Measurements from ENCODE around the gene FAM120AOS. TPM values are rescaled to one million over a fixed set of nuclear protein-coding genes. Genes with fewer than 3 reads are reported as not detected.
A peak's percentile ranks its signal among the peaks of the same experiment; 100 is the strongest.

FAM120AOS gene
- total RNA-seq, 2 experiments from 2014 or later, result 47.1 to 55.7 TPM

DNA sequence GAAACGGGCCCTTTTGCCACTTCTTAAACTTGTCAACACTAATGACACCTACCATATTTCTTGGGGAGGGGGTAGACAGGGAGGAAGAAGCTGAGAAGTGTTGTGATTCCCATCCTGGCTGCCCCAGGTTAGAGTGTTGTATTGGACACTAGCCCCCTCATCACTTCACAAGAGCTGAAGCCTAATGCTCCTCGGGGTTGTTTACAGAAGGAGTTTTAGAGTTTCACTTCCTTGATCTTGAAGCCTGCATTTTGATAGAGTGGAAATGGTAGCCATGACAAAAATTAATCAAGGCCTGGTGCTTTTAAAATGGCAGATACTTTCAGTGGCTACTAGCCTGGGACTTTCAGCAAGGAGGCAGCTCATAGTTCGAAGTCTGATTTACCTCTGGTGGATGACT, 11.0 kb upstream of the FAM120AOS start:
- Histone ChIP-seq H3K9me3 (ENCODE audit: low read length) (no peaks in the 10 kb centered on the region), H3K4me1 (ENCODE audit: insufficient read depth, low read length, poor library complexity, severe bottlenecking) (peaks cover 96% of the 10 kb centered on the region), H4K20me1 (ENCODE audit: insufficient read depth, low read length) (no peaks in the 10 kb centered on the region; the same call in 1 of the 2 replicates), H3K4me3 (ENCODE audit: low read depth, low read length, poor library complexity, severe bottlenecking) (peak overlapping the region; percentile 49), H3K36me3 (ENCODE audit: insufficient read depth, low read length) (peaks cover 19% of the 10 kb centered on the region), H3K27ac (ENCODE audit: low read depth, low read length, poor library complexity, severe bottlenecking) (peak overlapping the region; percentile 77), H3K9me2 (ENCODE audit: insufficient read depth, low read length) (no peaks in the 10 kb centered on the region), H2AFZ (ENCODE audit: low read length) (peak overlapping the region; percentile 16; the same call in 1 of the 2 replicates), H3K4me2 (ENCODE audit: low read length) (peak overlapping the region; percentile 79), H3K79me2 (ENCODE audit: insufficient read depth, low read depth, low read length) (peaks cover 100% of the 10 kb centered on the region)
- DNase-seq (ENCODE audit: low spot score), result peak; percentile 74
- intact Hi-C loops (cut with micrococcal nuclease; ENCODE audit: unreplicated experiment), result no loop called here
- TF ChIP-seq, protein P1, sequence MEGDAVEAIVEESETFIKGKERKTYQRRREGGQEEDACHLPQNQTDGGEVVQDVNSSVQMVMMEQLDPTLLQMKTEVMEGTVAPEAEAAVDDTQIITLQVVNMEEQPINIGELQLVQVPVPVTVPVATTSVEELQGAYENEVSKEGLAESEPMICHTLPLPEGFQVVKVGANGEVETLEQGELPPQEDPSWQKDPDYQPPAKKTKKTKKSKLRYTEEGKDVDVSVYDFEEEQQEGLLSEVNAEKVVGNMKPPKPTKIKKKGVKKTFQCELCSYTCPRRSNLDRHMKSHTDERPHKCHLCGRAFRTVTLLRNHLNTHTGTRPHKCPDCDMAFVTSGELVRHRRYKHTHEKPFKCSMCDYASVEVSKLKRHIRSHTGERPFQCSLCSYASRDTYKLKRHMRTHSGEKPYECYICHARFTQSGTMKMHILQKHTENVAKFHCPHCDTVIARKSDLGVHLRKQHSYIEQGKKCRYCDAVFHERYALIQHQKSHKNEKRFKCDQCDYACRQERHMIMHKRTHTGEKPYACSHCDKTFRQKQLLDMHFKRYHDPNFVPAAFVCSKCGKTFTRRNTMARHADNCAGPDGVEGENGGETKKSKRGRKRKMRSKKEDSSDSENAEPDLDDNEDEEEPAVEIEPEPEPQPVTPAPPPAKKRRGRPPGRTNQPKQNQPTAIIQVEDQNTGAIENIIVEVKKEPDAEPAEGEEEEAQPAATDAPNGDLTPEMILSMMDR (conservative IDR thresholded peaks at IDR 0.05; ENCODE audit: low read length), result no peak
- no peak for TF ChIP-seq EZH2phosphoT487 (IDR thresholded peaks at IDR 0.05; ENCODE audit: borderline replicate concordance, low read depth, low read length)
- POLR2A ChIA-PET, result interaction anchor here (0.7 to 2.7 kb wide), 5 partner anchors 8 to 18 kb away, joined by 3 to 34 read pairs (median 5); partner anchors contain the start of gene FAM120AOS
- no TSS peak for BruUV-seq (replicated peaks)
- CTCF ChIA-PET (ENCODE audit: unreplicated experiment), result interaction anchor here (1.1 to 1.3 kb wide), 2 partner anchors 11 to 79 kb away, joined by 3 to 4 read pairs; partner anchors contain the start of gene FAM120AOS

DNA sequence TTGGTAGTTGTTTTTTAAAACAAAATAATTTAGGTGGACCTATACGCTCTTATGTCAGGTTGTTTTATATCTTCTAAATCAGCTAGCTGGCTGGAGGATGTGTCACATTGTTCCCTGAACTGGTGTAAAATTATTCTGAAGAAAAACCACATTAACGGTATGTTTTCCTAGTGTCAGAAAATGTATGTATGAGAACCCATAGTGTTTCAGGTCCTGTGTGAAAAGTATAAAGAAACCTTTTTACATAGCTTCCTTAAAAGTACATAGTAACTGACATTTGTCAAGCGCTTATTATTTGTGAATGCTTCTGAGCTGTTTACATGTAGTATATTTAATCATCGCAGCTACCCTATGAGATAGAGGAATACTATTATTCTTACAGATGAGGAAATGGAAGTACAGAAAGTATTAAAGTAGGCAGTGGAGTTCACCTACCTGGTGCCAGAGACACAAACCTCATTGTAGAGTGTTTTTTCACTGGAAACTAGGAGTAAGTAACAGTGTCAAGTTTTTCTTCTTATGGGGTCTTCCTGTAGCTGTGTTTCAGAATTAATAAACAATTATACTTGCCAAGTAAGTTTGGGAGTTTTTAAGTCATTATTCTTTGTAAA, 10.4 kb upstream of the FAM120AOS start:
- H3K4me3 ChIP-seq (ENCODE audit: low read depth, low read length, poor library complexity, severe bottlenecking), result peak overlapping the region; percentile 49
- no TSS peak for BruUV-seq (replicated peaks)
- H3K4me2 ChIP-seq (ENCODE audit: low read length), result peak overlapping the region; percentile 79
- ChIA-PET CTCF (ENCODE audit: unreplicated experiment) (no interaction called here), POLR2A (interaction anchor here (0.7 to 2.7 kb wide), 5 partner anchors 7 to 830 kb away, joined by 3 to 34 read pairs (median 5); partner anchors contain the start of gene FAM120AOS)
- DNase-seq (ENCODE audit: low spot score), result peak; percentile 21
- no peaks in the 10 kb centered on the region for H4K20me1 ChIP-seq (ENCODE audit: insufficient read depth, low read length)
- peak overlapping the region; percentile 77 for H3K27ac ChIP-seq (ENCODE audit: low read depth, low read length, poor library complexity, severe bottlenecking)
- H3K9me3 ChIP-seq (ENCODE audit: low read length), result no peaks in the 10 kb centered on the region
- peaks cover 98% of the 10 kb centered on the region for H3K4me1 ChIP-seq (ENCODE audit: insufficient read depth, low read length, poor library complexity, severe bottlenecking)
- H2AFZ ChIP-seq (ENCODE audit: low read length), result peak overlapping the region; percentile 16; the same call in 1 of the 2 replicates
- H3K9me2 ChIP-seq (ENCODE audit: insufficient read depth, low read length), result no peaks in the 10 kb centered on the region
- TF ChIP-seq, protein P1 (conservative IDR thresholded peaks at IDR 0.05; ENCODE audit: low read length), result no peak
- no peak for TF ChIP-seq EZH2phosphoT487 (IDR thresholded peaks at IDR 0.05; ENCODE audit: borderline replicate concordance, low read depth, low read length)
- intact Hi-C loops (cut with micrococcal nuclease; ENCODE audit: unreplicated experiment), result no loop called here
- peaks cover 26% of the 10 kb centered on the region for H3K36me3 ChIP-seq (ENCODE audit: insufficient read depth, low read length)
- peaks cover 100% of the 10 kb centered on the region for H3K79me2 ChIP-seq (ENCODE audit: insufficient read depth, low read depth, low read length)

DNA sequence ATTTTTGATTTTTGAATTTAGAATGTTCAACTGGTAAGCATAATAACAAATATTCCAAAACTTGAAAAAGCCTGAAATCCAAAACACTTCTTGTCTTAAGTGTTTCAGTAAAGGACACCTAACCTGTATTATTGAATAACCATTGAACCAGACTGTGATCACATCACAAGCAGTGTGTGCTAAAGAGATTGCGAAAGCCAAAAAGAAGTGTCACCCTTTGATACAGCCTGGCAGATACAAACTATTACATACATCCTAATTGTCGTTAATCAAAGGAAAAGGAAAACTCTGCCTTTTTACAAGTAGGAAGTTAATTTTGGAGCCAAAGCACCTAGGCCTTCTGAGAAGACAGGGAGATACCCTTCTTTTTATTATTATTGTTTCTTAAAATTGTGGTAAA, 8.4 kb upstream of the FAM120AOS start:
- no peak for DNase-seq (ENCODE audit: low spot score)
- no peak overlapping the region for H3K4me3 ChIP-seq (ENCODE audit: low read depth, low read length, poor library complexity, severe bottlenecking)
- peak overlapping the region; percentile 81 for H3K27ac ChIP-seq (ENCODE audit: low read depth, low read length, poor library complexity, severe bottlenecking)
- H3K79me2 ChIP-seq (ENCODE audit: insufficient read depth, low read depth, low read length), result peaks cover 100% of the 10 kb centered on the region
- no peaks in the 10 kb centered on the region for H4K20me1 ChIP-seq (ENCODE audit: insufficient read depth, low read length)
- intact Hi-C loops (cut with micrococcal nuclease; ENCODE audit: unreplicated experiment), result no loop called here
- peaks cover 99% of the 10 kb centered on the region for H3K4me1 ChIP-seq (ENCODE audit: insufficient read depth, low read length, poor library complexity, severe bottlenecking)
- H2AFZ ChIP-seq (ENCODE audit: low read length), result no peak overlapping the region
- H3K4me2 ChIP-seq (ENCODE audit: low read length), result peak overlapping the region; percentile 65
- H3K9me2 ChIP-seq (ENCODE audit: insufficient read depth, low read length), result no peaks in the 10 kb centered on the region
- ChIA-PET POLR2A (no interaction called here), CTCF (ENCODE audit: unreplicated experiment) (interaction anchor here (0.6 kb wide), 1 partner anchor 8 kb away, joined by 4 read pairs; the partner anchor contains the start of gene FAM120AOS)
- H3K36me3 ChIP-seq (ENCODE audit: insufficient read depth, low read length), result peaks cover 43% of the 10 kb centered on the region
- H3K9me3 ChIP-seq (ENCODE audit: low read length), result no peaks in the 10 kb centered on the region
- BruUV-seq (replicated peaks), result no TSS peak
- TF ChIP-seq, protein P1 (conservative IDR thresholded peaks at IDR 0.05; ENCODE audit: low read length), result no peak
- TF ChIP-seq EZH2phosphoT487 (IDR thresholded peaks at IDR 0.05; ENCODE audit: borderline replicate concordance, low read depth, low read length), result no peak
